Activated naive CD4-positive, alpha-beta T cell treated with anti-CD3 and anti-CD28 coated beads for 36 hours (primary cell): ENCODE data around the gene ATXN7. TPM values are rescaled to one million over a fixed set of nuclear protein-coding genes. Genes with fewer than 3 reads are reported as not detected.

ENCODE experiments used
- CTCF ChIA-PET: fragments of 350-600 bp; sonication (Branson Sonifier 250); formaldehyde crosslinking; loops from one replicate; lab custom pipeline; 2021; ENCODE audit warnings: antibody characterized with exemption; lab: Charles Lee
- DNase-seq: peaks from one replicate; pipeline ENCODE4 v3.0.0-alpha.2; 2020
- H3K27ac Mint-ChIP-seq: one replicate; pipeline ENCODE4 v1.8.0; 2021; ENCODE audit warnings: mild to moderate bottlenecking, mixed read lengths
- H3K27me3 Mint-ChIP-seq: one replicate; pipeline ENCODE4 v1.8.0; 2021; ENCODE audit warnings: low read depth, mixed read lengths
- H3K36me3 Mint-ChIP-seq: one replicate; pipeline ENCODE4 v1.8.0; 2021; ENCODE audit warnings: low read depth, mixed read lengths
- H3K4me1 Mint-ChIP-seq: one replicate; pipeline ENCODE4 v1.8.0; 2021; ENCODE audit warnings: low read depth, mixed read lengths
- H3K4me3 Mint-ChIP-seq: one replicate; pipeline ENCODE4 v1.8.0; 2021; ENCODE audit warnings: mild to moderate bottlenecking, moderate library complexity, mixed read lengths
- H3K9me3 Mint-ChIP-seq: one replicate; pipeline ENCODE4 v1.8.0; 2021; ENCODE audit warnings: mixed read lengths
- intact Hi-C: fragments of 100-400 bp; cut with micrococcal nuclease; formaldehyde crosslinking; loops from one replicate; pipeline ENCODE4 v1.15.1; 2023
- total RNA-seq, 2 experiments: library from RNA; stranded (reverse); gene quantifications; one replicate each; pipeline ENCODE4 v1.2.3, GENCODE V29; 2021

The ATXN7 gene
- total RNA-seq, 2 experiments from 2014 or later, result 25.5 to 25.8 TPM

DNA sequence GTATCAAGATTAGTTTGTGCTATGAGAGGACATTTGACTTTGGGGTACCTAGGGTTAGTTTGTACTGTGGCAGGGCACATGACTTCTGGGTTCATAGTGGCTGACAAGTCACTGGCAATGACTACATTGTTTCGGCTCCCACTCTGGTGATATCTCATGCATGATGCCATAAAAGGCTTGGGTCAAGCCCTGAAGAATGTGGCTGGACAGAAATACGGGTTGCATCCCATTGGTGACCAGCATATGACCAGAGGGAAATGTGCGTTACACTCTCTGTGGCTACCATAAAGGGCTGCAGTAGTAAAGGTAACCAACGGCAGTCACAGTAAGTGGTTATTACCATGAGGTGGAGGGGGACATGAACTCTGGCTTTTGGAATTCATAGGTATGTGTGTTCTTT, 18.5 kb upstream of the ATXN7 start:
- Mint-ChIP-seq H3K27me3 (no peaks in the 10 kb centered on the region), H3K27ac (no peak overlapping the region), H3K4me3 (no peak overlapping the region), H3K9me3 (no peaks in the 10 kb centered on the region), H3K36me3 (peaks cover 6% of the 10 kb centered on the region), H3K4me1 (peaks cover 1% of the 10 kb centered on the region)
- intact Hi-C loops, result no loop called here
- DNase-seq, result no peak
- CTCF ChIA-PET, result no interaction called here

DNA sequence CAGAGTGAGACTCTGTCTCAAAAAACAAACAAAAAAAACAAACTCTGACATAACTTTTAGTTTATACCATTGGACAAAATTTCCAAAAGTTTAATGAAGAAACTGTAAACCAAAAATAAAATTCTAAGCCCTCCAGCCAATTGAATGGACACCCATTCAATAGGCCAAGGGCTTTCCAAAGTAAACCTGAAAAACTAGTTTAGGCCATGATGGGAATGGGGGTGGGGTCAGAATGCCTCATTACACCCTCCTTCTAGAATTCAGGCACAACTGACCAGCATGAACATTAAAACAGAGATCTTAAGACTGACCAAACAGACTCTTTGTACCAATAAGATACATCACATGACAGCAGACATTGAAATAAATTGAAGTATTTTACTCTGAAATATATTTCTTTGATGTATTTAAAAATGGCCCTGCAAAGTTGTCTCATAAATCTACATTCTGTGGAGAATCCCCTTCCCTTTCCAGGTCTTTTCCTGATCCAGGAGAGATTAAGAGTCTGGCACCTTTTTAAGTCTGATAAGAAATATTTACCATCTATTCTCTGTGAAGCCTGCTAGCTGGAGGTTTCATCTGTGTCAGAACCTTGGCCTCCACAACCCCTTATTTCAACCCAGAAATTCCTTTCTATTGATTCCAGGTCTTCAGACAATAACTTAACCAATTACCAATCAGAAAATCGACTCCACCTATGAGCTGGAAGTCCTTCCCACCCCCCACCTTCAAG, 15.8 kb upstream of the ATXN7 start:
- Mint-ChIP-seq H3K36me3 (peaks cover 10% of the 10 kb centered on the region), H3K27ac (no peak overlapping the region), H3K4me1 (peaks cover 1% of the 10 kb centered on the region), H3K27me3 (no peaks in the 10 kb centered on the region), H3K4me3 (no peak overlapping the region), H3K9me3 (no peaks in the 10 kb centered on the region)
- CTCF ChIA-PET, result no interaction called here
- no peak for DNase-seq
- intact Hi-C loops, result no loop called here

GRCh38 chr3:63849175-63849574, 14.5 kb upstream of the ATXN7 start:
- H3K4me3 Mint-ChIP-seq, result no peak overlapping the region
- intact Hi-C loops, result no loop called here
- peaks cover 6% of the 10 kb centered on the region for H3K36me3 Mint-ChIP-seq
- H3K9me3 Mint-ChIP-seq, result no peaks in the 10 kb centered on the region
- H3K27me3 Mint-ChIP-seq, result no peaks in the 10 kb centered on the region
- no peak overlapping the region for H3K27ac Mint-ChIP-seq
- CTCF ChIA-PET, result interaction anchor here (1.0 kb wide), 1 partner anchor 11 kb away, joined by 3 read pairs; no protein-coding TSS in a partner anchor
- no peak for DNase-seq
- H3K4me1 Mint-ChIP-seq, result peaks cover 1% of the 10 kb centered on the region

DNA sequence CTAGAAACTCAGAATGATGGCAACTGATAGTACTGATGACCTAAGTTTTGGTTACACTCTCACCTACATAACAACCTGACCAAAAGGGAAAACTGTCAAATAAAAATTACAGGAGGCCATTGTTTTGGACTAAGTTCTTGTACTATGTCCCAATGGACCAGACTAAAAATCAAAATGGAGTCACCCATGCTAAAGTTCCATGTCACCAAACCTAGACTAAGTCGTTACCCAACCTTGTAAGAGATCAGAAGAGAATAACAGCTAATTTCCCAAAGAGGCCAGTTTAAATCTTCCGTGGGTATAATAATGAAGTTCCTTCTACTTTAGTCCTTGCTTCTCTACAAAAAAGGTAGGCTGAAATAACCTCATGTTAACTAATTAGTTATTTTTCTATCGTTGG, 12.4 kb upstream of the ATXN7 start:
- DNase-seq, result no peak
- peaks cover 12% of the 10 kb centered on the region for H3K4me1 Mint-ChIP-seq
- H3K4me3 Mint-ChIP-seq, result no peak overlapping the region
- intact Hi-C loops, result no loop called here
- CTCF ChIA-PET, result no interaction called here
- no peak overlapping the region for H3K27ac Mint-ChIP-seq
- H3K27me3 Mint-ChIP-seq, result no peaks in the 10 kb centered on the region
- H3K36me3 Mint-ChIP-seq, result peaks cover 6% of the 10 kb centered on the region
- H3K9me3 Mint-ChIP-seq, result no peaks in the 10 kb centered on the region

GRCh38 chr3:63853106-63853505, 10.6 kb upstream of the ATXN7 start:
- intact Hi-C loops, result no loop called here
- CTCF ChIA-PET, result no interaction called here
- H3K36me3 Mint-ChIP-seq, result peaks cover 6% of the 10 kb centered on the region
- peaks cover 17% of the 10 kb centered on the region for H3K4me1 Mint-ChIP-seq
- H3K27me3 Mint-ChIP-seq, result no peaks in the 10 kb centered on the region
- H3K4me3 Mint-ChIP-seq, result no peak overlapping the region
- H3K27ac Mint-ChIP-seq, result no peak overlapping the region
- no peak for DNase-seq
- no peaks in the 10 kb centered on the region for H3K9me3 Mint-ChIP-seq

- Mint-ChIP-seq H3K27me3 (no peaks in the 10 kb centered on the region), H3K4me3 (no peak overlapping the region), H3K9me3 (no peaks in the 10 kb centered on the region), H3K4me1 (peaks cover 30% of the 10 kb centered on the region), H3K36me3 (peaks cover 6% of the 10 kb centered on the region), H3K27ac (peak overlapping the region; percentile 75)
- CTCF ChIA-PET, result no interaction called here
- intact Hi-C loops, result loop anchor here (1.0 kb wide), 1 partner anchor 13 kb away; no protein-coding TSS in a partner anchor
- no peak for DNase-seq
These were observed 8.2 kb upstream of the ATXN7 start for GRCh38 chr3:63855333-63855940.

DNA sequence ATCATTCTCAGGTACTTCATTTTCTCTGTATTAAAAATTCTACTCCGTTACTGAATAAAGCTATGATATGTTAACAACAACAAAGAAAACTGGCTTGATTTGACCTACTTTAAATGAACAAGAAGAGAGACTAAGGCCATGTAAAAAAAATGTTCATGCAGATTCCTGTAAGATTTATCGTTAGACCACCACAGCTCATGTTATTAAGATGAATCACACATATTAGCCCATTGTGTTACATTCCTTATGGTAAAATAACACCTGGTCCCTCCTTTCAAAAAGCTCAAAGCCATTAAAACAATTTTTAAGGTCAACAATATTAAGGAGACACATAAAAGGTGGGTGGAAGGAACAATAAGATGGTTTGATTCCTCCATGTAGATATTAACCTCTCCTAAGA, 6.4 kb upstream of the ATXN7 start:
- Mint-ChIP-seq H3K9me3 (no peaks in the 10 kb centered on the region), H3K27ac (no peak overlapping the region), H3K27me3 (no peaks in the 10 kb centered on the region), H3K4me1 (peaks cover 47% of the 10 kb centered on the region), H3K4me3 (no peak overlapping the region), H3K36me3 (peaks cover 3% of the 10 kb centered on the region)
- no peak for DNase-seq
- CTCF ChIA-PET, result no interaction called here
- intact Hi-C loops, result no loop called here

DNA sequence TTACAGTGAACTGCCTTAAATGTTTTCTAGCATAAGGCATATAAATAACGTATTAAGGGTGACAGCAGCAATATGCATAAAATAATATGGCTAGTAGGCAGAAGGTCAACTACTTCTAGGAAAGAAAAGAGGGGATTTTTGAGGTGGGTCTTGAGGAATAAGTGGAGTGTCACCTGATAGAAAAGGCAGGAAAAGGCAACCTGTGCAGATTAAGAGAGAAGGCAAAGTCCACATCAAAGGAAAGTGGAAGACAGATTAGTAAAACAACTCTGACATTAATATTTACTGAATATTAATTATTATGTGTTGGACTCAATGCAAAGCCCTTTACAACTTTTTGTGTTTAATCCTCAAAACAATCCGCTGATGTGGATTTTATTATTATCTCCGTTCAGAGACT, 2.9 kb upstream of the ATXN7 start:
- Mint-ChIP-seq H3K4me1 (peaks cover 56% of the 10 kb centered on the region), H3K27ac (no peak overlapping the region), H3K9me3 (no peaks in the 10 kb centered on the region), H3K4me3 (no peak overlapping the region), H3K36me3 (peaks cover 11% of the 10 kb centered on the region), H3K27me3 (no peaks in the 10 kb centered on the region)
- no peak for DNase-seq
- CTCF ChIA-PET, result interaction anchor here (1.1 kb wide), 1 partner anchor 12 kb away, joined by 3 read pairs; no protein-coding TSS in a partner anchor
- intact Hi-C loops, result loop anchor here (5.0 kb wide), 1 partner anchor 107 kb away; no protein-coding TSS in a partner anchor

GRCh38 chr3:63861306-63861705, 2.4 kb upstream of the ATXN7 start:
- H3K4me1 Mint-ChIP-seq, result peaks cover 53% of the 10 kb centered on the region
- H3K4me3 Mint-ChIP-seq, result no peak overlapping the region
- intact Hi-C loops, result loop anchor here (5.0 kb wide), 1 partner anchor 106 kb away; no protein-coding TSS in a partner anchor

GRCh38 chr3:63862804-63863149, 890 bp upstream of the ATXN7 start:
- Mint-ChIP-seq H3K27ac (peak overlapping the region; percentile 91), H3K4me1 (peaks cover 54% of the 10 kb centered on the region), H3K27me3 (no peaks in the 10 kb centered on the region), H3K9me3 (no peaks in the 10 kb centered on the region), H3K36me3 (peaks cover 22% of the 10 kb centered on the region), H3K4me3 (peak overlapping the region; percentile 93)
- intact Hi-C loops, result loop anchor here (2.0 to 5.0 kb wide), 2 partner anchors 105 to 160 kb away; partner anchors contain the start of gene PSMD6
- CTCF ChIA-PET, result no interaction called here
- no peak for DNase-seq

More at GRCh38 chr3:63861306-63861705, 2.4 kb upstream of the ATXN7 start:
- peaks cover 12% of the 10 kb centered on the region for H3K36me3 Mint-ChIP-seq
- H3K9me3 Mint-ChIP-seq, result no peaks in the 10 kb centered on the region
- CTCF ChIA-PET, result no interaction called here
- no peaks in the 10 kb centered on the region for H3K27me3 Mint-ChIP-seq
- no peak overlapping the region for H3K27ac Mint-ChIP-seq
- no peak for DNase-seq

DNA sequence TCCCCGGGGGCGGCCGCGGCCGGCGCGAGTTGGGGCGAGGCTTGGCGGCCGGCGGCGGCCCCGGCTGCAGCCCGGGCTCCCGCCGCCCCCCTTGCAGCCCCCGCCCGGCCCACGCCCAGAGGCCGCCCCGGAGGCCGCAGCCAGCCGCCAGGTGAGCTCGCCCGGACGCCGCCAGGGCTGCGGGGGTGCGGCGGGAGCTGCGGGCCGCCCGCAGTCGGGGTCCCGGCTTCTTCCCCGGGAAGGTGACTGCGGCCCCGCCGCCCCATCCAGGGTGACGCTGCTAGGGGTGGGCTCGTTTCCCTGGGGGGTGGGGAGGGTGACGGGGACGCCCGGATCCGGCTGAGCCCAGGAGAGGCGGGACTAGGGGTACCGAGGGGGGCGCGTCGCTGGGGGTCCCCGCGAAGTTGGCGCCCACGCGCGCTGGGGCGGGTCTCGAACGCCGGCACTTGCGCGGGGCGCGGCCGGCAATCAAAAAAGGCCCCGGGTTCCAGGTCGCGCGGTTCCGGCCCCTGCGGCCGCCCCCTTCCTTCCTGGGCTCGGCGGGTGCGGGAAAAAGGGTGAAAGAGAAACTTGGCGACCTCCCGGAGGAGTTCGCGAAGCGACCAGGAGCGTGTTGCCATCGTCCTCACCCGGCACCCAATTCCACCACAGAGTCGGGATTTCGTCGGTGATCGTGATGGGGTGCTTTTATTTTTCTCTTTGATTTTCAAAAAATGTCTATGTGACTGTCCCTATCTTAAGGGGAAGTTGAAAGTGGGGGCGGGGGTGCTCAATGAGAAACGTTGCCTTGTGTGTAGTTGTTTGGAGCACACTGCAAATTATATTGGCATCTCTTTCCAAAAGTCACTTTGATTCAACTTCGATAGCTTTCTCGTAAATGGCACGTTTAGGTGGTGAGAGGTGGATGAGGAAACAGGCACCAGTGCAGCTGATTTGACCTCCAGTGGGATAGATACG, 619 bp downstream of the ATXN7 start:
- Mint-ChIP-seq H3K27me3 (no peaks in the 10 kb centered on the region), H3K27ac (peak overlapping the region; percentile 92), H3K4me3 (peak overlapping the region; percentile 84), H3K36me3 (peaks cover 27% of the 10 kb centered on the region), H3K4me1 (peaks cover 59% of the 10 kb centered on the region), H3K9me3 (no peaks in the 10 kb centered on the region)
- peak; percentile 50 for DNase-seq
- intact Hi-C loops, result loop anchor here (1.0 to 5.0 kb wide), 2 partner anchors 47 to 103 kb away; no protein-coding TSS in a partner anchor
- CTCF ChIA-PET, result interaction anchor here (0.9 kb wide), 1 partner anchor 29 kb away, joined by 3 read pairs; no protein-coding TSS in a partner anchor

DNA sequence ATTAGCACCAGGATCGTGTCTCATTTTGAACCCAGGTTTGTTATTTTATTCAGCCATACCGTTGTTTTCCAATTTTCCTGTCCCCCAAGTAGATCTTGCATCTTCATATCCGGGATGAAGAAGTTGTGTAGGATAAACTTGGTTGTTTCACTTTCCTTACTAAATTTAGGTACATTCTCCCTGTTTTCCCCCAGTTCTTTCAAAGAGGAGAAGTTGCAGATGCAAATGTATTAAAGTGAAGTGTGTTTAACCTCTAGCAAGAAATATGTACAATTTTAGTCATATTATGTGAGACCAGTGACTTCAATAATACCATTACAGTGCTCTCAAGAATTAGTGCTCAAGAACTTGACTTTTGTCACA, 1.3 kb downstream of the ATXN7 start:
- H3K4me1 Mint-ChIP-seq, result peaks cover 57% of the 10 kb centered on the region
- H3K27ac Mint-ChIP-seq, result peak overlapping the region; percentile 92
- H3K27me3 Mint-ChIP-seq, result no peaks in the 10 kb centered on the region
- no peaks in the 10 kb centered on the region for H3K9me3 Mint-ChIP-seq
- H3K36me3 Mint-ChIP-seq, result peaks cover 28% of the 10 kb centered on the region
- CTCF ChIA-PET, result interaction anchor here (0.9 kb wide), 1 partner anchor 28 kb away, joined by 3 read pairs; no protein-coding TSS in a partner anchor
- intact Hi-C loops, result loop anchor here (1.0 to 5.0 kb wide), 2 partner anchors 46 to 102 kb away; no protein-coding TSS in a partner anchor
- peak overlapping the region; percentile 84 for H3K4me3 Mint-ChIP-seq
- no peak for DNase-seq
